ENCODE results near the gene WNK1. TPM values are rescaled to one million over a fixed set of nuclear protein-coding genes. Genes with fewer than 3 reads are reported as not detected.

WNK1 gene
- total and polyA plus RNA-seq, 2 of the 8 experiments (the other 6 are each of a cell fraction or from before 2014, with no cell fraction given) = 88.2 to 157 TPM

GRCh38 chr12:770479-770878 is 18.1 kb downstream of the WNK1 start (continued):
- no peak for TF ChIP-seq CHD7 (IDR thresholded peaks at IDR 0.05; ENCODE audit: insufficient replicate concordance, low read length)
- no peak for TF ChIP-seq CTCF (IDR thresholded peaks at IDR 0.05; ENCODE audit: control extremely low read depth in 1 of 3, insufficient read depth in 1 of 3, low read depth in 1 of 3, low read length in 3 of 3)
- TF ChIP-seq SP2 (IDR thresholded peaks at IDR 0.05; ENCODE audit: low read length) = no peak
- TF ChIP-seq BRCA1 (IDR thresholded peaks at IDR 0.05; ENCODE audit: low read depth, low read length) = no peak
- no peak for TF ChIP-seq SP4 (IDR thresholded peaks at IDR 0.05; ENCODE audit: low read length)
- TF ChIP-seq ZNF274 (IDR thresholded peaks at IDR 0.05; ENCODE audit: borderline replicate concordance, extremely low read depth, low read length) = no peak
- no peak for TF ChIP-seq ASH2L (IDR thresholded peaks at IDR 0.05; ENCODE audit: low read length)
- no peak for TF ChIP-seq CHD2 (IDR thresholded peaks at IDR 0.05; ENCODE audit: low read length)
- no peak for TF ChIP-seq CTBP2 (IDR thresholded peaks at IDR 0.05; ENCODE audit: borderline replicate concordance, insufficient read depth, insufficient read length, low read length)
- TF ChIP-seq POLR2AphosphoS5 (IDR thresholded peaks at IDR 0.05; ENCODE audit: low read depth, low read length) = no peak

All from H1 (cell line).